HuH-7.5 (cell line): ENCODE measurements around the gene OLFML3.
A peak's percentile ranks its signal among the peaks of the same experiment; 100 is the strongest.
"Not testable (repeated sequence)": the region's sequence is repeated elsewhere in the genome, so short reads cannot be mapped to it uniquely, and the experiment has no call there.

Experiments used
- DNase-seq: peaks from one replicate; pipeline ENCODE4 v3.0.0; 2011; ENCODE audit warnings: low spot score

The OLFML3 gene, protein sequence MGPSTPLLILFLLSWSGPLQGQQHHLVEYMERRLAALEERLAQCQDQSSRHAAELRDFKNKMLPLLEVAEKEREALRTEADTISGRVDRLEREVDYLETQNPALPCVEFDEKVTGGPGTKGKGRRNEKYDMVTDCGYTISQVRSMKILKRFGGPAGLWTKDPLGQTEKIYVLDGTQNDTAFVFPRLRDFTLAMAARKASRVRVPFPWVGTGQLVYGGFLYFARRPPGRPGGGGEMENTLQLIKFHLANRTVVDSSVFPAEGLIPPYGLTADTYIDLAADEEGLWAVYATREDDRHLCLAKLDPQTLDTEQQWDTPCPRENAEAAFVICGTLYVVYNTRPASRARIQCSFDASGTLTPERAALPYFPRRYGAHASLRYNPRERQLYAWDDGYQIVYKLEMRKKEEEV

DNA sequence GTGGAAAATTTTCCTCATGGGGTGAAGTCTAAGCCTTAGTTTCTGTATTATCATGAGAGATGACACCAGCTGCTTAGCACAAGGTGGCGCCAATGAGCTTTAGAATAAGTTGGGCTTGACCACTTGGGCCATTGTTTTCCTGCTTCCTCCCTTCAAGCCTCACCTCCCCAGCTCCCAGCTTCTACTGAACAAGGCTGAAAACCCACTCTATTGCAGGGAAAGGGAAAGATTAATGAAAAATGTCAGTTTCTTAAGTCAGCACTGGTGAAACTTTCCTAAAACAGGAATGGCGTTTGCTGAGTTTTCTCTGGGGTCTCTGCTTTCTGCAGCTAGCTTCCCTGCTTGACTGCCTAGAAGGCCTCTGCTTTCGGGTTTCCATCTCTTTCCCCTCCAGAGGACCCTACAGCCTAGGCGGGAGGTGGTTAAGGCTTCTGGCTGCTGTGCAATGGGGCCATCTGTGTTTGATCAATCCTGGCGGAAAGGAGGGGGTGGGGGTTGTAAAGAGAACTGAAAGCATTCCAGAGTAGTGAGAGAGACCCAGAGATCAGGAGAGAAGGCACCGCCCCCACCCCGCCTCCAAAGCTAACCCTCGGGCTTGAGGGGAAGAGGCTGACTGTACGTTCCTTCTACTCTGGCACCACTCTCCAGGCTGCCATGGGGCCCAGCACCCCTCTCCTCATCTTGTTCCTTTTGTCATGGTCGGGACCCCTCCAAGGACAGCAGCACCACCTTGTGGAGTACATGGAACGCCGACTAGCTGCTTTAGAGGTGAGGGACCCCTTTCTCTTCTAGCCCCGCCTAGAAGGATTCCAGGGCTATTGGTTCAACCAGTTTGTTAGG is at the start of gene OLFML3:
TSS of gene OLFML3 (plus strand) at position 612 of the 840 bp plus-strand sequence. CDS start at position 655, 43 bp downstream.
- peak; percentile 85 for DNase-seq

DNA sequence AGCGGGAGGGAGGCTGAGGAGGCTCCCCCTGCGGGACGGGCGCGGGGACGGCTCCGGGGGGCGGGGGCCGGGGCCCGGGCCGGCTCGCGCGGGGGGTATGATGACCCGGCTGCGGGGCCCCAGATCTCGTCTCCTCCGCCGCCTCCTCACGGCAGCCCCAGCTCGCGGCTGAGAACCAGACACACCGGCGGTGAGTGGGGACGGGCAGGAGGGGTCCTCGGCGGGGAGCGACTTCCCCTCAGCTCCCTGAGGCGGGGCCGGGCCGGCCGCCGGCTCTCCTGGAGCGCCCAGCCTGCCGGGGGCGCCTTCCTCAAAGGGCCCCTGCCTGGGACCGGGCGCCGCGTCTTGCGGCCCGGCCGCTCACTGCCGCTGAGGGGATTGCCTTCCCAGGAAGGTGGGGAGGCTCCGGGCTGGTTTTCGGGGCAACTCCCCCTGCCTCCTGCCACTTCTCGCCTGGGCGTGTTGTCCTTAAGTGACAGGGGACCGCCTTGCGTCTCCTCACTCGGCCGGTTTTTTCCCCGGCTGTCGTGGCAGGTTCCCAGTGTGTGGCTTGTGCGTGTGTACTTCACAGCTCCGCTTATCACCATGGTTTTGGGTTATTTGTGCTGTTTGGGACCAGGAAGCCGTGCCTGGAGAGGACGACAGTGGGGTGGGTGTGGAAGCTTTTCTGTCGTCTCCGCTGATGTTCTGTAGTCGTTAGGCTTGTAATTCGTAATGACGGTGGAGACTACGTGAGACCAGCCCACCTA is 49.4 kb upstream of the OLFML3 start:
- DNase-seq, result peak; percentile 62

DNA sequence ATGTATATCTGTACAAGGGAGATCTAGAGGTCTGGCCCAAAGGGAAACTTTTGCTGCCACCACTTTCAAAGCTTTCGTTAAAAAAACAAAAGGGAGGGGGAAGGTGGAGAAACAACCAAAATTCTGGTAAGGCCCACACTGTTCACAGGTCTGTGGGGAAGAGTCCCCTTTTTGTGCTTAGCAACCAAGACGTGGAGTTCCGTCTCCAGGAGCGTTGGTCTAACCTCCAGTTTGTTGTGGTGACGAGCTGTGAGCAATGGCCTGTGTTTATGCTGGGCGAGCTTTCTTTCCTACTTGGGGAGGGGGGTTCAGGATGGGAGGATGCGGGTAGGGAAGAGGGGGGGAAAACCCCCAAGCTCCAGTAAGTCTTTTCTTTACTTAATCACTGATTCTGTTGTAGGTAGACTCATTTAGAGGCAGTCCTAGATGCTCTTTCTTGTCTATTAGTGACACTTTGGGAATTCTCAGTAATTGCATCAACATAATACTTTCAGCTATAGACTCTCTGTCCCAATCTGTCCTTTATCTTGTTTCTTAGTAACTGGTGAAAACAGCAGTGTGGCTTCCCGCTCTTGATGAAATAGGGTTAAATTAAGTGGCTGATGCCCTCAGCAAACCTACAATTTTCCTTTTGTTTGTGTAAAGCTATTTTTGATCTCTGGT is 48.6 kb upstream of the OLFML3 start:
- peak; percentile 31 for DNase-seq

DNA sequence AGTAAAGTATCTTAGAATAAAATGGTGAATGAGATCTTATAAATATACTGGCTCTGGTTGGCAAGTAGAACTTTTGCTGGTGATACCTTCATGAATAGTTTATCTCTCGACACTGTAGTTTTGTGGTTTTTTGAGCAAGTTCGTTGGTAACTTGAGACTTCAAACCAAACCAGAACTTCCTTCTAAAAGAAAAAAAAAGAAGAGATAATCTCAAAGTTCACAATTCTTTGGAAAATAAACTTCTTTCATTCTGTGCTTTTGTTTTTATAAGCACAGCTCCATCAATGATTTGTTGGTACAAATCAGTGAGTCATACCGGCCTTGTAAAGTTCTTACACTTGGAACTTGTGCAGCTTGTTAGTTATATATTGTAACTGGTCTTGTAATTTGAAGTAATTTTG is 47.8 kb upstream of the OLFML3 start:
- no peak for DNase-seq

DNA sequence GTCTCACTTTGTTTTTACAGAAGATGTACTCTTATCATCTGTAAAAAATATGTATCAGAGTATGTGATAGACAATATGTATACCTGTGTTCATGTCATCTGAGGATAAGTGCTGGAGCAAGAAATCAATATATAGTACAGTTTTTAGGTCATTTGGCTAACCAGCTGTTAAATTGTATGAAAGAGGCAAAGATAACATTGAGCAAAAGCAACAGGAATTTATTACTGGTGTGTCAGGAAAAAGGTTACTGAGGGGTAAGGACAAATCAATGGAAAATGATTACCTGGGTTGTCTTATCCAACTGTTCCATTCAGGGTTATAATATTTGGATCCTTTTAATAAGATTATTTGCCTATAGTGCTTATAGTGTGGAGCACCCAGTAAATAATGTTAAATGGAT is 45.3 kb upstream of the OLFML3 start:
- DNase-seq, result no peak

DNA sequence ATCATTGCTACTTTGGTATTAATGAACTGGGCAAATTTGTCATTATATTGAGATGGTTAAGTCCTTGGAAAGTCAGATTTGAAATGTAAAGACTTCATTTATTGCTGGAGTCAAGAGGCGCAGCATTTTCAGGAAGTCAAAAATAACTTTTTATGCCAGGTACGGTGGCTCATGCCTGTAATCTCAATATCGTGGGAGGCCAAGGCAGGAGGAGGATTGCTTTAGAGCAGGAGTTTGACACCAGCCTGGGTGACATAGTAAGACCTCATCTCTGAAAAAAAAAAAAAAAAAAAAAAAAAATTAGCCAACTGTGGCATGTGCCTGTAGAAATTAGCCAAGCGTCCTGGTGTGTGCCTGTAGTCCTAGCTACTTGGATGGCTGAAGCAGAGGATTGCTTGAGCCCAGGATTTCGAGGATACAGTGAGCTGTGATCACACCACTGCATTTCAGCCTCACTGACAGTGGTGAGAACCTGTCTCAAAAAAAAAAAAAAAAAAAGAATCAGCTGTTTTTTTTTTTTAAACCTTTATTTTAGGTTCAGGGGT is 44.7 kb upstream of the OLFML3 start:
- no peak for DNase-seq

DNA sequence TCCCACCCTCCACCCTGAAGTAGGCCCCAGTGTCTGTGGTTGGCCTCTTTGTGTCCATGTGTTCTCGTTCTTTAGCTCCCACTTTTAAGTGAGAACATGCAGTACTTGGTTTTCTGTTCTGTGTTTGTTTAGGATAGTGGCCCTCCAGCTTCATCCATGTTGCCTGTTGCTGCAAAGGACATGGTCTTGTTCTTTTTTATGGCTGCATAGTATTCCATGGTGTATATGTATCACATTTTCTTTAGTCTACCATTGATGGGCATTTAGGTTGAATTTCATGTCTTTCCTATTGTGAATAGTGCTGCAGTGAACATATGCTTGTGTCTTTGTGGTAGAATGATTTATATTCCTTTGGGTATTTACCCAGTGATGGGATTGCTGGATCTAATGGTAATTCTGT is 44.1 kb upstream of the OLFML3 start:
- no peak for DNase-seq

DNA sequence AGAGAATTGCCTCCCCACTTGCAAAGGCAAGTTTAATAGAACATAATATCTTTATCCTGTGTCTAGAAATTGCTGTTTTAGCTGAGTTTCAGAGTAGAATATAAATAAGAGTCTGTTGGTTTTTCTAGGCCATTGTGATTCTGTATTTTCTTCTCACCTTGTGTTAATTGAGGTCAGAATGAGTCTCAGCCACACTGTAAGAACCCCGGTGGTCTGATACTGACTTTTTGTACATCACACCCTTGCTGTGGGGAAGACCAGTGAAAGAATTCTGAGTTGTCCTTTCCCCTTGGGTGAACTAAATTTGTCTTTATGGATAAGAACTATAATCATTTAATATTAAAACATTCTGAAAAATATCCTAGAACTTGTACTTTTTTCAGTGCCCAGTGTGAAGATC is 43.3 kb upstream of the OLFML3 start:
- DNase-seq, result no peak

DNA sequence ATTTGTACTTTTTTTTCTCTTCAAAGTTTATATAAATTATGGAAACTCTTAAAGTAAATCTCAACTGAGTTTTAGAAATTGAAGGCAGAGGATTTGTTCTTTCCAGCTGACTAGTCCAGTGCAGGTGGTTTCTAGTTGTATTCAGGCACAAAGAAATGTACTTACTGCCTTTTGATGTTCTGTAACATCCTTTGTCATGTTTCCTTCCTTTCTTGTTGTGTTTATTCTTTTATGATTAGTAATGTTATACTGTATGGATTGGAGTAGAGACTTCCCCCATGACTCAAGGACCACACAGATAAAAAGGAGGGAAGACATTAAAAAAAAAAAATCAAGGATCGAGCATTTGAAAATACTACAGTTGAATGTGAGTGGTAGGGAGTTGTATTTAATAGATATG is 42.1 kb upstream of the OLFML3 start:
- DNase-seq, result no peak

DNA sequence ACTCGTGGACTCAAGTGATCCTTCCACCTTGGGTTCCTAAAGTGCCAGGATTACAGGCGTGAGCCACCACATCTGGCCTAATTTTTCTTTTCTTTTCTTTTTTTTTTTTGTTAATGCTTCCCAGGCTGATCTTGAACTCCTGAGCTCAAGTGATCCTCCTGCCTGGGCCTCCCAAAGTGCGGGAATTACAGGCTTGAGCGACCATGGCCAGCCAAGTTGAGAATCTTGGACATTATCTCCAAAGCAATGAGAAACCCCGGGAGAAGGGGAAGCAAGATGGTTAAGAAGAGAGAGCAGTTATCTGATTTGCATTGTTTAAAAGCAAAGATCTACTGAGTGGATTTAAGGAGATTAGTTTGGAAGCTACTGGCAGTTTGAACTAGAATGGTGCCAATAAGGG is 41.1 kb upstream of the OLFML3 start:
- DNase-seq, result no peak

DNA sequence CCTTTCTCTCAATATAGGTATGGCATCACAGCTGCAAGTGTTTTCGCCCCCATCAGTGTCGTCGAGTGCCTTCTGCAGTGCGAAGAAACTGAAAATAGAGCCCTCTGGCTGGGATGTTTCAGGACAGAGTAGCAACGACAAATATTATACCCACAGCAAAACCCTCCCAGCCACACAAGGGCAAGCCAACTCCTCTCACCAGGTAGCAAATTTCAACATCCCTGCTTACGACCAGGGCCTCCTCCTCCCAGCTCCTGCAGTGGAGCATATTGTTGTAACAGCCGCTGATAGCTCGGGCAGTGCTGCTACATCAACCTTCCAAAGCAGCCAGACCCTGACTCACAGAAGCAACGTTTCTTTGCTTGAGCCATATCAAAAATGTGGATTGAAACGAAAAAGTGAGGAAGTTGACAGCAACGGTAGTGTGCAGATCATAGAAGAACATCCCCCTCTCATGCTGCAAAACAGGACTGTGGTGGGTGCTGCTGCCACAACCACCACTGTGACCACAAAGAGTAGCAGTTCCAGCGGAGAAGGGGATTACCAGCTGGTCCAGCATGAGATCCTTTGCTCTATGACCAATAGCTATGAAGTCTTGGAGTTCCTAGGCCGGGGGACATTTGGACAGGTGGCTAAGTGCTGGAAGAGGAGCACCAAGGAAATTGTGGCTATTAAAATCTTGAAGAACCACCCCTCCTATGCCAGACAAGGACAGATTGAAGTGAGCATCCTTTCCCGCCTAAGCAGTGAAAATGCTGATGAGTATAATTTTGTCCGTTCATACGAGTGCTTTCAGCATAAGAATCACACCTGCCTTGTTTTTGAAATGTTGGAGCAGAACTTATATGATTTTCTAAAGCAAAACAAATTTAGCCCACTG is 38.7 kb upstream of the OLFML3 start:
- no peak for DNase-seq

DNA sequence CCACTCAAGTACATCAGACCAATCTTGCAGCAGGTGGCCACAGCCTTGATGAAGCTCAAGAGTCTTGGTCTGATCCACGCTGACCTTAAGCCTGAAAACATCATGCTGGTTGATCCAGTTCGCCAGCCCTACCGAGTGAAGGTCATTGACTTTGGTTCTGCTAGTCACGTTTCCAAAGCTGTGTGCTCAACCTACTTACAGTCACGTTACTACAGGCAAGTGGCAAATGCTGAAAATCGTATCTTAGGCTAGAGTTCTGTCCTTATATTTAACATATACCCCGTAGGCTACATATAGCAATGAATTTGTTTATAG is 38.1 kb upstream of the OLFML3 start:
- no peak for DNase-seq

DNA sequence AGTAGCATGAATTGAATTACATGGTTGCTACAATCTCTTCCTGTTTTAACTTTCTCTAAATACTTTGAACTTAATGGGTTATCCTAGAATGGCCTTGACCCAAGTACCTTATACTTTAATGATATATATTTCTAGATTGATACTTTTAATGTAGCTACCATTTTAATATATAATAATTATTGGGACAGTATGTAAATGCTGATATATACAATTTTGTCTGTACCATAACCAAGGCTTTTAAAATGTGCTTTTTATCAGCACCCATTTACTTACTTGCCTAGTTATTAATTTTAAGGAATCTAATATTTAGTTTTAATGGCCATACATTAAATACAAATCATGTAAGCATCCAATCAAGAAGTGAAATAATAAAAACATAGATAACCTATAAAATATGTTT is 36.7 kb upstream of the OLFML3 start:
- DNase-seq, result no peak

DNA sequence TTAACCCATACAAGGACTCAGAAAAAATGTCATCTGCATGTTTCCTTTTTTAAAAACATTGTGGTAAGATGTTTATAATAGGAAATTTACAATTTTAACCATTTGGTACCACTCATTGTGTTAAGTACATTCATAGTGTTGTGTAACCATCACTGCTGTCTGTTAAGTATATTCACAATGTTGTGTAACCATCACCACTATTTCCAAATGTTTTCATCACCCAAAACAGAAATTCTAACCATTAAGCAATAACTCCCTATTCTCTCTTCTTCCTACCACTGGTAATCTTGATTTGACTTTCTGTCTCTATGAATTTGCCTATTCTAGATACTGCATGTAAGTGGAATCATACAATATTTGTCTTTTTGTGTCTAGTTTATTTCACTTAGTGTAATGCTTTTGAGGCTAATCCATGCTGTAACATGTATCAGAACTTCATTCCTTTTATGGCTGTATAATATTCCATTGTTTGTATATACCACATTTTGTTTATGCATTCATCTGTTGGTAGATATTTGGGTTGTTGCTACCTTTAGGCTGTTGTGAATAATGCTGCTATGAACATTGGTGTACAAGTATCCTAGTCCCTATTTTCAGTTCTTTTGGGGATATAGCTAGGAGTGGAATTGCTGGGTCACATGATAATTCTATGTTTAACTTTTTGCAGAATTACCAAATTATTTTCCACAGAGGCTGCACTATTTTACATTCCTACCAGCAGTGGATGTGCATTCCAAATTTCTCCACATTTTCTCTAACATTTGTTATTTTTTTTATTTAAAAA is 36.1 kb upstream of the OLFML3 start:
- no peak for DNase-seq

DNA sequence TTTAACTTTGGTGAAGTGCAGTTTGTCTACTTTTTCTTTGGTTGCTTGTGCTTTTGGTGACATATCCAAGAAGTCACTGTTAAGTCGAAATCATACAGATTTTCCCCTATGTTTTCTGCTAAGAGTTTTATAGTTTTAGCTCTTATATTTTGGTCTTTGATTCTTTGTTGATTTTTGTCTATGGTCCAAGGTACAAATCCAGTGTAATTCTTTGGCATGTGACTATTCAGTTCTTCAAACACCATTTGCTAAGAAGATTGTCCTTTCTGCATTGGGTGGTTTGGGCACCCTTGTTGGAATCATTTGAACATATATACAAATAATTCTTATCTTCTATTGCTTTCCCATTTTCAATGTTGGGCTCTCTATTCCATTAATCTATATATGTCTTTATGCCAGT is 33.9 kb upstream of the OLFML3 start:
- DNase-seq, result no peak

DNA sequence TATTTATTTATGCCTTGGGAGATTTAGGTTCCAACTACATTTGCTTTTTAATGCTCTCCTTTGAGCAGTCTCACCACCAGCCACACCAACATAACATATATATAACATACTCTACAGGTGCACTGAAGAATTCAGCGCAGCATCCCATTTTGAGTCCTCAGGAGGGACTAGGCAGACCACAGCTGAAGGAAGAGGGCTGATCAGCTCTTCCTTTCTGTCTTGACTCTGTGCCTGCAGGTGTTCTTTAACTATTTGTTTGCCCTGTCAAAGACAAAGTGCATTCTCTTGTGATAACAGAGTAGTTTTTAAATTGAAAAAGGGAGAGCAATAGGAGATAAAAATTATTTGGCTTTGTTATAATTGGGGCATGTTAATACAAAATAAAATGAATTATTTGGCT is 33.2 kb upstream of the OLFML3 start:
- DNase-seq, result no peak

DNA sequence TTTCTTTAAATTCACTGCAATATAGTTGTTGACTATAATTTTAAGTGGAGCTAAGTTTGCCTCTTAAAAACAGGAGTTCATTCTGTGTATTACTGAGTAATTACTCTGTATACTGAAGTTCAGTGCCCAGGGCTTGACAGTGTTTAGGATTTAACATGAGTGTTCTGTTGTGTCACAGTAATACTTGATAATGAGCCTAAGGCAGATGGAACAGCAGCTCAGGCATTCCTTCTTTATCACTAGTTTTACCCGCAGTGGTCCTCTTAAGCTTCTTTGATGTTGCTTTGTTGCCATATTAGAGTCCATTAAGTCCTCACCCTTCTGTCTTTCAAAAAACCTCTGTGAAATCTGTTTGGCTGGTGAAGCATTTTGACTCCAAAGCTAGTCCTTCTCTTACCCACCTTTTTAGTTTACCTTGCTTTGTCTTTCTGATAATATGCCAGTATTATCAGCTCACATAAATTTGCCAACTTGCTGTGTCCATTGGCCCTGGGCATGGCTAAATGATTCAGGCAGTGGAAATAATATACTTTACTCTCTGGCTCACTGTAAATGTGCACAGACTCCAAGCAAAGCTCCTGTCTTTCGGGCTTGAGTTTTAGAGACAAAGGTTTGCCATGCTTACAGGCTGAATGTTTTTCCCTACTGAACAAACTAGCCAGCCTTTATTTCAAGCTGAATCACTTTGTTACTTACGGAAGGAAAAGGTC is 32.4 kb upstream of the OLFML3 start:
- DNase-seq, result no peak

DNA sequence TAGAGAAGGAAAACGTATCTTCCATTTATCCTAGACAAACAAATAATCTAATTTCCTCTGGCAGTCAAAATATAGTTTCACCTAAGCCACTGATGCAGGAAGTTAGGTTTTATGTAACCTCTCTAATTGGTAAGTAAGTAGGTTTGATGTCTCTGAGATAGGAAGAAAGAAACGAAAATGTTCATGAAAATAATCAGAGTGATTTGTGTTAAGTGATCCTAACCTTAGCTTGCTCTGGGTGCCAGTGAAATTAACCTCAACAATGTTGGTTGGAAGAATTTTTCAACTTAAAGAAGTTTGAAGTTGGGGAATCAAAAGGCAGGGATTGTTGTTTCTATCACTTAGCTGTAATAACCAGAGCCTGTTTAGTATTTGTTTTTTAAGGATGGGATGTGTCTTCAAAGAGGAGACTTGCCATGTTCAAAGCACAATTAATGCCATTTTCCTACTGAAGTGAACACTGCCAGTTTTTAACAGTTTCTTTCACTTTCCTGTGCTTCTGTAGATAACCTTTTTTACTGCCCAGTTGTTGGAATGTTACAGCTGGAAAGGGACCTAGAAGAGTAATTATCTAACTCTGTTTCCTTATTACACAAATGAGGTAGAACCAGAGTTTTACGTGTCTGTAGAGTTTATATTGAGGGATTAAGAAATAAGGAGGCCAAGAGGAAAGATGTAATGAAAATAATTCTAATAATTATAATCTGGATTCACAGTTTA is 31.7 kb upstream of the OLFML3 start:
- DNase-seq, result no peak

DNA sequence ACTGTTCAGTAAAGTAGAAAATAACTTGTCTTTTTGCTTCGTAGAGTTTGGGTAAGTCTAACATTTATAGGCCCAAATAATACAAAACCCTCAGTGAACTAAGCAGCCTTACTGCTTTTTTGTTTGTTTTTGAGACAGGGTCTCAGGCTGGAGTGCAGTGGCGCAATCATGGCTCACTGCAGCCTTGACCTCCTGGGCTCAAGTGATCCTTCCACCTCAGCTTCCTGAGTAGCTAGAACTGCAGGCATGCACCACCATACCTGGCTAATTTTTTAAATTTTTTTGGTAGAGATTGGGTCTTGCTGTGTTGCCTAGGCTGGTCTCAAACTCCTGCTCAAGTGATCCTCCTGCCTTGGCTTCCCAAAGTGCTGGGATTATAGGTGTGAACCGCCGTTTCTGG is 31.1 kb upstream of the OLFML3 start:
- not testable (repeated sequence) for DNase-seq
